ENCODE measurements around the gene PGPEP1.

The PGPEP1 gene

DNA sequence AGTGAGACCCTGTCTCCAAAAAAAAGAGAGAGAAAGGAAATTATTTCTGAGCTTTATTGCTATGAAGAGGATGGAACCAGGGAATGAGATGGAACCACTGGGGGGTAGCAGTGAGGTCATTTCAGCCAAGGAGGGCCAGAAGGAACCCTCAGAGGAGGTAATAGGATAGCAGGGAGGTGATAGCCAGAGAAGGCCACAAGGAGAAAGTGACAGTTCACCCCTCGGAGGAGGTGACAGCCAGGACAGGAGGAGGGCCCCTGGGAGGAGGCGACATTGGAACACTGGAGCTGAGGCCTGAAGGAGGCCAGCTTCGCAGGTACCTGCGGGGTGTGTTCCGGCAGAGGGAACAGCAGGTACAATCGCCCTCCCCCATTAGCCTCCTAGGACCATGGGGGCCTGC lies 675 bp upstream of the PGPEP1 start:
- Histone ChIP-seq H3K27ac (no peak overlapping the region), H3K4me3 (IDR thresholded peaks at IDR 0.05; ENCODE audit: insufficient read depth, low read depth, low read length) (peak overlapping the region; percentile 51), H3K4me2 (peak overlapping the region; percentile 84), H3K4me1 (ENCODE audit: low read depth, poor library complexity, severe bottlenecking) (peaks cover 15% of the 10 kb centered on the region), H3K9ac (no peak overlapping the region; the same call in 1 of the 2 replicates), H2AFZ (ENCODE audit: low read depth) (peak overlapping the region; percentile 83; the same call in 1 of the 2 replicates), H4K20me1 (ENCODE audit: insufficient read depth) (no peaks in the 10 kb centered on the region), H3K27me3 (ENCODE audit: insufficient read depth, low read depth) (peaks cover 3% of the 10 kb centered on the region; the same call in 1 of the 2 replicates), H3K36me3 (ENCODE audit: insufficient read depth) (no peaks in the 10 kb centered on the region), H3K79me2 (ENCODE audit: insufficient read depth, low read depth) (no peaks in the 10 kb centered on the region)
- TF ChIP-seq, protein P1, sequence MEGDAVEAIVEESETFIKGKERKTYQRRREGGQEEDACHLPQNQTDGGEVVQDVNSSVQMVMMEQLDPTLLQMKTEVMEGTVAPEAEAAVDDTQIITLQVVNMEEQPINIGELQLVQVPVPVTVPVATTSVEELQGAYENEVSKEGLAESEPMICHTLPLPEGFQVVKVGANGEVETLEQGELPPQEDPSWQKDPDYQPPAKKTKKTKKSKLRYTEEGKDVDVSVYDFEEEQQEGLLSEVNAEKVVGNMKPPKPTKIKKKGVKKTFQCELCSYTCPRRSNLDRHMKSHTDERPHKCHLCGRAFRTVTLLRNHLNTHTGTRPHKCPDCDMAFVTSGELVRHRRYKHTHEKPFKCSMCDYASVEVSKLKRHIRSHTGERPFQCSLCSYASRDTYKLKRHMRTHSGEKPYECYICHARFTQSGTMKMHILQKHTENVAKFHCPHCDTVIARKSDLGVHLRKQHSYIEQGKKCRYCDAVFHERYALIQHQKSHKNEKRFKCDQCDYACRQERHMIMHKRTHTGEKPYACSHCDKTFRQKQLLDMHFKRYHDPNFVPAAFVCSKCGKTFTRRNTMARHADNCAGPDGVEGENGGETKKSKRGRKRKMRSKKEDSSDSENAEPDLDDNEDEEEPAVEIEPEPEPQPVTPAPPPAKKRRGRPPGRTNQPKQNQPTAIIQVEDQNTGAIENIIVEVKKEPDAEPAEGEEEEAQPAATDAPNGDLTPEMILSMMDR (conservative IDR thresholded peaks at IDR 0.05; ENCODE audit: low read depth, low read length): peak; percentile 31; the same call in 1 of the 2 replicates

DNA sequence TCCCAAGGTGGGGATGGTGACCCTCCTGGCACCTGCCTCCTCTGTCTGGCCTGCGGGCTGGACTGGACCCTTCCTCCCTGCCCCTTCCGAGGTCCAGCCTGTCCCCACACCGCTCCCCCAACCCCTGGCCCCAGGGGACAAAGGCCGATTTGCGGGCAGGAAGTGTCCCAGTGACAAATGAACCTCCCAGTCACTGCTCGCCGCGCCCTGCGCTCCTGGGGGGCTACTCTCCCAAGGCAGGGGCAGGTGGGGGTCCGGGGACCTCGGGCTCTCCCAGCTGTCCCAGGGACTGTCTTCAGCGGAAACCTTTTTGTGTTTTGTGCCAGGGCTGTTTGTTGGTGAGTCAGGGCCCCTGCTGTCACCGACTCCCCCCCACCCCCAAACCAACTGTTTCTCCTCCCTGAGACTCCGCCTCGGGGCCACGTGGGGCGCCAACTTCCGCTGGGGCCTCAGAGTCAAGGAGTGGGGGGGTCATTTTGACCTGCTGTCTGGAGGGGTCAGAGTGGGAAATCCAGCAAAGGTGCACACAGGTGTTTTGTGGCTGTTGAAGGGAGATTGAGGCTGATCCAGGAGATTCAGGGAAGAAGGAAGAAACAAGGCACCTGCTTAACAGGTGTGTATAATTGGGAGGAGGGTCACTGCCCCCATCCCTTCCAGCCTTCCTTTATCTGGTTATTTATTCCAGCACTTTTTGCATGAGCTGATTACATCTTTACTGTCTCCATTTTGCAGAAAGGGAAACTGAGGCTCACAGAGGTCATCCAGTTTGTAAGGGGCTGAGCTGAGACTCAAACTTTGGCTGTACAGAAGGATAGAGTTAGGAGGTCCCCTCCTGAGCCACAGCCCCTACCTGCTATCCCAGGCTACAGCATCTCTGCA lies 831 bp downstream of the PGPEP1 start:
- H2AFZ ChIP-seq (ENCODE audit: low read depth): peak overlapping the region; percentile 83
- TF ChIP-seq, protein P1 (conservative IDR thresholded peaks at IDR 0.05; ENCODE audit: low read depth, low read length): no peak; the same call in 1 of the 2 replicates
- H3K27me3 ChIP-seq (ENCODE audit: insufficient read depth, low read depth): peaks cover 3% of the 10 kb centered on the region; the same call in 1 of the 2 replicates
- H3K36me3 ChIP-seq (ENCODE audit: insufficient read depth): no peaks in the 10 kb centered on the region
- H3K4me3 ChIP-seq (IDR thresholded peaks at IDR 0.05; ENCODE audit: insufficient read depth, low read depth, low read length): no peak overlapping the region
- no peak overlapping the region; the same call in 1 of the 2 replicates for H3K27ac ChIP-seq
- peak overlapping the region; percentile 35; the same call in 1 of the 2 replicates for H3K9ac ChIP-seq
- H3K4me2 ChIP-seq: peak overlapping the region; percentile 84
- H3K79me2 ChIP-seq (ENCODE audit: insufficient read depth, low read depth): no peaks in the 10 kb centered on the region
- H4K20me1 ChIP-seq (ENCODE audit: insufficient read depth): no peaks in the 10 kb centered on the region
- H3K4me1 ChIP-seq (ENCODE audit: low read depth, poor library complexity, severe bottlenecking): peaks cover 15% of the 10 kb centered on the region

DNA sequence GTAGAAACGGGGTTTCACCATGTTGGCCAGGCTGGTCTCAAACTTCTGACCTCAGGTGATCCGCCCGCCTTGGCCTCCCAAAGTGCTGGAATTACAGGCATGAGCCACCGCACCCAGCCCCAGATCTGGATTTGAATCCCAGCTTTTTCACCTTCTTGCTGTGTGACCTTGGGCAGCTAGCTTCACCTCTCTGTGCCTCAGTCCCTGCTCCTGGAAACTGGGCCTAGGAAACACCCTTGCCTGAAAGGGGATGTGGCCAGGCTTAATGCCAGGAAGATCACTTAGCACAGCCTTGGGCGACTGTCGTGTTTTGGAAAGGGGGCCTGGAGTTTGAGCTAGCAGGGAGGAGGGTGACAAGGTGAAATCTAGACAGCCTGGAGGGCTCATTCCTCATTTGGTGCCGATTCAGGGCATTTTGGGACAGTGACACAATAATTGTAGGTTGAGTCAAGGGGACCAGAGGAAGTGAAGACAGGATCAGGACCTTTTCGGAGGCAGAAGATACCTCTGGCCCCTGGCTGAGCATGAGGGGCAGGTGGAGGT lies 1.8 kb downstream of the PGPEP1 start:
- no peaks in the 10 kb centered on the region for H4K20me1 ChIP-seq (ENCODE audit: insufficient read depth)
- no peak overlapping the region for H2AFZ ChIP-seq (ENCODE audit: low read depth)
- no peak overlapping the region for H3K9ac ChIP-seq
- H3K27ac ChIP-seq: no peak overlapping the region
- H3K4me3 ChIP-seq (IDR thresholded peaks at IDR 0.05; ENCODE audit: insufficient read depth, low read depth, low read length): no peak overlapping the region
- H3K36me3 ChIP-seq (ENCODE audit: insufficient read depth): no peaks in the 10 kb centered on the region
- peaks cover 15% of the 10 kb centered on the region for H3K4me1 ChIP-seq (ENCODE audit: low read depth, poor library complexity, severe bottlenecking)
- TF ChIP-seq, protein P1 (conservative IDR thresholded peaks at IDR 0.05; ENCODE audit: low read depth, low read length): no peak
- H3K79me2 ChIP-seq (ENCODE audit: insufficient read depth, low read depth): no peaks in the 10 kb centered on the region
- peaks cover 5% of the 10 kb centered on the region; the same call in 1 of the 2 replicates for H3K27me3 ChIP-seq (ENCODE audit: insufficient read depth, low read depth)
- no peak overlapping the region for H3K4me2 ChIP-seq

DNA sequence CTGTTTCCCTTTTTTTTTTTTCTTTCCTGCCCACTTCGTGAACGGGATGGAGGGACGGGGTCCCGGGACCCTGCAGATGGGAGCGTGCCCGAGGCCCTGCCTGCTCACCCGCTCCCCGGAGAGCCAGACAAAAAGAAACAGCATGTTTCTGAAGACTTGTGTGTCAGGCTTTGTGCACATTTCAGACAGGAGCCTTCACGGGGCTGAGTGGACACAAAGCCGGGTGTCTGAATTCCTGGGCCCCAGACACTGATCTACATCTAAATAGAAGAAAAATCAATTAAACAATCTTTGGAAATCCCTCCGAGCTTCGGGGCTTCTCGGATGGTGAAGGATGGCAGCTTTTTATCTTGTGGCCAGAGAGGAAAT lies 4.2 kb downstream of the PGPEP1 start:
- Histone ChIP-seq H3K9ac (no peak overlapping the region), H3K27me3 (ENCODE audit: insufficient read depth, low read depth) (peaks cover 5% of the 10 kb centered on the region; the same call in 1 of the 2 replicates), H3K4me3 (IDR thresholded peaks at IDR 0.05; ENCODE audit: insufficient read depth, low read depth, low read length) (no peak overlapping the region), H4K20me1 (ENCODE audit: insufficient read depth) (no peaks in the 10 kb centered on the region), H2AFZ (ENCODE audit: low read depth) (no peak overlapping the region), H3K79me2 (ENCODE audit: insufficient read depth, low read depth) (no peaks in the 10 kb centered on the region), H3K4me2 (no peak overlapping the region), H3K27ac (no peak overlapping the region), H3K4me1 (ENCODE audit: low read depth, poor library complexity, severe bottlenecking) (peaks cover 12% of the 10 kb centered on the region), H3K36me3 (ENCODE audit: insufficient read depth) (no peaks in the 10 kb centered on the region)
- TF ChIP-seq, protein P1 (conservative IDR thresholded peaks at IDR 0.05; ENCODE audit: low read depth, low read length): no peak
